ENCODE results near the gene MSANTD1.

DNA sequence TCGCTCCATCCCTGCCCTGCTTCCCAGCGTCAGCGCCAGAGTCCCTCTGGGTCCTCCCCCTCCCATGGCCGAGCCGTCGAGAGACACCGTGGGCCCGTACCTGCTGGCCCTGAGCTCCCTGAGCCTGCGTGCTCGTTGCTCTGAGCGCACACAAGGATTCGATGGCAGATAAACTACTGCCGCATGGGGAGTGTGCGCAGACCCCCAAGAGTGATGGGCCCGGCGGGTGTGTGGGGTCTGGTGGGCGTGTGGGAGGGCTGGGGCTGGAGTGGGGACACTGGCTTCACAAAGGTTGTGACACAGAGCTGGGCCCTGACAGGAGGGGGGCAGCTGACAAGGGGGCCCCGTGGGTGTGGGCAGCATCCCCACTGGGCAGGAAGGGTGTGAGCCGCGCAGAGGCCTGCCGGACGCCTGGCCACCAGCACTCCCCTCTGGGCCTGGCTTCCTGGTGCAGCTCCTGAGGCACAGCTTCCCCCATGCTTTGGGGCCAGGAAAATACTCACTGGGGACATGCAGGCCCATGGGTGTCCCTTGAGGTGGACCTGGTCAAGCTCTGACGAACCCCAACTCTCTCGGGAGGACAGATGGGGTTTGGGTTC is 39.1 kb downstream of the MSANTD1 start:
- TF ChIP-seq CTCF (conservative IDR thresholded peaks at IDR 0.05; ENCODE audit: low read depth, low read length) = no peak
- TF ChIP-seq EZH2phosphoT487 (IDR thresholded peaks at IDR 0.05; ENCODE audit: borderline replicate concordance, low read length) = no peak

All from PC-3 (cell line).